Breast epithelium (tissue), 4 donors: ENCODE results near the gene EBF3. TPM values are rescaled to one million over a fixed set of nuclear protein-coding genes. Genes with fewer than 3 reads are reported as not detected.

Source experiments
- DNase-seq, 2 donors: peaks; one replicate each; pipeline ENCODE4 v3.0.0-alpha.2; 2019; ENCODE audit warnings: low spot score in 2 of 2
- H3K27ac ChIP-seq, 2 donors: fragments of 200-600 bp; sonication (generic) in 1 of 2; one replicate each; pipeline ENCODE4 v1.5.1; 2016 to 2019; ENCODE audit warnings: mild to moderate bottlenecking in 1 of 2
- H3K27me3 ChIP-seq, 2 donors: fragments of 200-600 bp; sonication (generic) in 1 of 2; one replicate each; pipeline versions ENCODE4 v1.5.1 to v1.6.0; 2017 to 2019; ENCODE audit warnings: control low read depth in 1 of 2, mild to moderate bottlenecking in 1 of 2
- H3K36me3 ChIP-seq: fragments of 200-600 bp; one replicate; pipeline ENCODE4 v1.5.1; 2019
- H3K4me1 ChIP-seq, 2 donors: fragments of 200-600 bp; sonication (generic); one replicate each; pipeline ENCODE4 v1.5.1; 2016 to 2019; ENCODE audit warnings: control low read depth in 1 of 2
- H3K4me3 ChIP-seq, 3 donors: fragments of 200-600 bp; sonication (generic); 1 replicate in 2 of 3; 2 replicates in 1 of 3; pipeline ENCODE4 v1.5.1; 2016 to 2019; ENCODE audit warnings: mild to moderate bottlenecking in 3 of 3, moderate library complexity in 2 of 3
- H3K9me3 ChIP-seq, 2 donors: fragments of 200-600 bp; sonication (generic) in 1 of 2; one replicate each; pipeline ENCODE4 v1.5.1; 2016 to 2019; ENCODE audit warnings: control low read depth in 1 of 2
- POLR2A ChIP-seq: fragments of 450-650 bp; IDR thresholded peaks from one replicate; pipeline ENCODE4 v1.6.1; 2016; ENCODE audit warnings: antibody characterized with exemption, mild to moderate bottlenecking, moderate library complexity
- POLR2AphosphoS5 ChIP-seq, 3 donors: sonication (generic); formaldehyde crosslinking; IDR thresholded peaks; one replicate each; pipeline ENCODE4 v1.6.1; 2017; ENCODE audit warnings: antibody characterized with exemption in 3 of 3
- intact Hi-C: fragments of 100-400 bp; cut with DNase I; formaldehyde crosslinking; loops from one replicate; pipeline ENCODE4 v1.15.1; 2023; ENCODE audit warnings: low total_unique reads
- total RNA-seq, 3 donors: library from RNA; depleted of rRNA; stranded (reverse); fragments of >200 nt; gene quantifications; one replicate each; pipeline ENCODE4 v1.1.0, GENCODE V29; 2016
- TF ChIP-seq, protein P1 (sequence below), 3 donors: fragments of 450-650 bp; IDR thresholded peaks; one replicate each; pipeline ENCODE4 v1.5.1; 2016 to 2017; ENCODE audit warnings: antibody characterized with exemption in 3 of 3, mild to moderate bottlenecking in 3 of 3, moderate library complexity in 3 of 3

Gene EBF3
- total RNA-seq, 3 donors from 2014 or later, result 4.2 to 28.0 (median 6.6) TPM

DNA sequence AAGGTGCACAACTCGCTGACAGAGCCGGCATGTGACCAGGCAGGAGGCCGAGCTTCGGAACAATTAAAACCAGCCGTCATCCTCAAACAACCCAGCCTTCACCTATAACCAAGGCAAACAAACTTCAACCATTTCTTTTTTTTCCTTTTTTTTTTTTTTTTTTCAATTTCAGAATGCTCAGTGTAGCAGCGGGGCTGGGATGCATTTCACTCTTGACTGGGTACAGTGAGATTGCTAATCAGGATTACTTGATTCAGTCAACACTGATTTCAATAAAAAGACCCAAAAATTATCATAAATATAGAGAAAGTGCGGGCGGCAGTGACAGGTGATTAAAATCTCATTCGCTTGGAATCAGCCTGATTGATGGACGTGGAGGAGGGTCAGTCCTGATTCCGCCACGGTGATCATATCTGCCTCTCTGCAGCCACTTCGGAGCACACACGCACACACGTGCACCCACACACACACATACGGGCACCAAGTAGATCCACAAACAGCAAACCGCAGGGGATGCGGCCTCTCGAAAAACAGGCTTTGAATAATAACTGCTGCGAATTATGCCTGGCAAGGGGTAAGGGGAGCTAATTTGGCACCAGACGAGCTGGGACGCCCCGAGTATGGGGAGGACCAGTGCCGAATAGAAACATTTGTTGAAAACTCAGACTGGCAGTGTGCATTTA is 31.2 kb downstream of the EBF3 start:
- no peaks in the 10 kb centered on the region for H3K27me3 ChIP-seq

DNA sequence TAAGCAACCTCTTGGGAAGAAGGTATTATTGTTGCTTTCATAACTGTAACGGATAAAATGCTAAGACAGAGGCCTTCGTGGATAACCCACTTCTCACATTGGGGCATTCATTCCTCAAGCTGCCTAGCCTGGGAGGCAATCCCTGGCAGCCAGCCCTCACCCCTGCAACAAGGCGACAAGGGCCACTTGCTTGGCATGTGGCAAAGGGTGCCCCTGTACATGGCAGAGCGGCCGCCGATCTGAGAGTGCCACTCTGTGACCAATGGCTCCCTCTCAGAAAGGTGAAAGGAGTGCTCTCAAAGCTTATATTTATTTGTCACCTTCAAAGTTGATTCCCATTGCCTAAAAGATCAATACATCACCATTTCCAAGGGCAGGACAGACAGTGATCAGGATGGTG is 31.9 kb downstream of the EBF3 start:
- DNase-seq, result peak in 1 of 2 donors; percentile 37
- no peaks in the 10 kb centered on the region for H3K27me3 ChIP-seq
- H3K36me3 ChIP-seq, result no peaks in the 10 kb centered on the region
- no peaks in the 10 kb centered on the region for H3K9me3 ChIP-seq
- no peak overlapping the region for H3K4me3 ChIP-seq
- no peak overlapping the region for H3K27ac ChIP-seq
- H3K4me1 ChIP-seq, result no peaks in the 10 kb centered on the region
- intact Hi-C loops, result loop anchor here (5.0 kb wide), 1 partner anchor 1860 kb away; no protein-coding TSS in a partner anchor
- TF ChIP-seq, protein P1, sequence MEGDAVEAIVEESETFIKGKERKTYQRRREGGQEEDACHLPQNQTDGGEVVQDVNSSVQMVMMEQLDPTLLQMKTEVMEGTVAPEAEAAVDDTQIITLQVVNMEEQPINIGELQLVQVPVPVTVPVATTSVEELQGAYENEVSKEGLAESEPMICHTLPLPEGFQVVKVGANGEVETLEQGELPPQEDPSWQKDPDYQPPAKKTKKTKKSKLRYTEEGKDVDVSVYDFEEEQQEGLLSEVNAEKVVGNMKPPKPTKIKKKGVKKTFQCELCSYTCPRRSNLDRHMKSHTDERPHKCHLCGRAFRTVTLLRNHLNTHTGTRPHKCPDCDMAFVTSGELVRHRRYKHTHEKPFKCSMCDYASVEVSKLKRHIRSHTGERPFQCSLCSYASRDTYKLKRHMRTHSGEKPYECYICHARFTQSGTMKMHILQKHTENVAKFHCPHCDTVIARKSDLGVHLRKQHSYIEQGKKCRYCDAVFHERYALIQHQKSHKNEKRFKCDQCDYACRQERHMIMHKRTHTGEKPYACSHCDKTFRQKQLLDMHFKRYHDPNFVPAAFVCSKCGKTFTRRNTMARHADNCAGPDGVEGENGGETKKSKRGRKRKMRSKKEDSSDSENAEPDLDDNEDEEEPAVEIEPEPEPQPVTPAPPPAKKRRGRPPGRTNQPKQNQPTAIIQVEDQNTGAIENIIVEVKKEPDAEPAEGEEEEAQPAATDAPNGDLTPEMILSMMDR (IDR thresholded peaks at IDR 0.05), result no peak
- TF ChIP-seq POLR2AphosphoS5 (IDR thresholded peaks at IDR 0.05) (no peak), POLR2A (no peak)

More for the DNA sequence above, 31.2 kb downstream of the EBF3 start:
- Histone ChIP-seq H3K9me3 (no peaks in the 10 kb centered on the region), H3K4me3 (no peak overlapping the region), H3K27ac (no peak overlapping the region), H3K4me1 (no peaks in the 10 kb centered on the region), H3K36me3 (no peaks in the 10 kb centered on the region)
- DNase-seq, result peak in 1 of 2 donors; percentile 9
- intact Hi-C loops, result loop anchor here (5.0 kb wide), 1 partner anchor 1861 kb away; no protein-coding TSS in a partner anchor
- TF ChIP-seq, protein P1 (IDR thresholded peaks at IDR 0.05), result no peak
- TF ChIP-seq POLR2A (no peak), POLR2AphosphoS5 (IDR thresholded peaks at IDR 0.05) (no peak)

DNA sequence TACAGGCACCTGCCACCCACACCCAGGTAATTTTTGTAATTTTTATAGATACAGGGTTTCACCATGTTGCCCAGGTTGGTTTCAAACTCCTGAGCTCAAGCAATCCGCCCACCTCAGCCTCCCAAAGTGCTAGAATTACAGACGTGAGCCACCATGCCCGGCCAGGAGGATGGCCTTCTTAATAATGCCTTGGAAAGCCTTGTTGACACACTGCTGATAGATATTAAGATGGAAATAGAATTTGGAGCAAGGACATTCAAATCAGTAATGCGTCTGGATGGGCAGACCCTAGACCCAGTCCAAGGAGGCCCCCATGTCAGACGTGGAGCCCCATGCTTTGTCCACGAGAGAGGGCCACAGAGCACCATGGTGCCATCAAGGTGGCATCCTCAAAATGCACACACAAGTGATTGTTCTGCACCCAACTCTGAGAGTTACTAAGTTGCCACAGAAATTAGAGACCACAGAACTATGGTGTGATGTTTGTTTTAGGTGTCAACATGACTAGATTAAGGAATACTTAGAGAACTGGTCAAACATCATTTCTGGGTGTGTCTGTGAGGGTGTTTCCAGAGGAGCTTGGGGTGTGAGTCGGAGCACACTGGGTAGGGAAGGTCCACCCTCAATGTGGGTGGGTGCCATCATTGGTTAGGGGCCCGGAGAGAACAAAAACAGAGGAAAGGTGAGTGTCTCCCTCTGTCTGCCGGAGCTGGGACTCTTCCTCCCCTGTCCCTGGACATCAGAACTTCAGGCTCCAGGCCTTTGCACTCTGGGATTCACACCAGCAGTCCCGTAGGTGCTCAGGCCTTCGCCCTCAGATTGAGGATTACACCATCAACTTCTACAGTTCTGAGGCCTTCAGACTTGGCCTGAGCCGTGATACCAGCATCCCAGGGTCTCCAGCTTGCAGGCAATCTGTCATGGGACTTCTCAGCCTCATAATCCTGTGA is 34.5 kb downstream of the EBF3 start:
- Histone ChIP-seq H3K27me3 (no peaks in the 10 kb centered on the region), H3K4me1 (no peaks in the 10 kb centered on the region), H3K9me3 (no peaks in the 10 kb centered on the region), H3K4me3 (no peak overlapping the region), H3K36me3 (no peaks in the 10 kb centered on the region), H3K27ac (no peak overlapping the region)
- peak in 1 of 2 donors; percentile 33 for DNase-seq
- TF ChIP-seq POLR2AphosphoS5 (IDR thresholded peaks at IDR 0.05) (no peak), POLR2A (no peak)
- TF ChIP-seq, protein P1 (IDR thresholded peaks at IDR 0.05), result no peak
- intact Hi-C loops, result loop anchor here (5.0 kb wide), 1 partner anchor 1857 kb away; no protein-coding TSS in a partner anchor

DNA sequence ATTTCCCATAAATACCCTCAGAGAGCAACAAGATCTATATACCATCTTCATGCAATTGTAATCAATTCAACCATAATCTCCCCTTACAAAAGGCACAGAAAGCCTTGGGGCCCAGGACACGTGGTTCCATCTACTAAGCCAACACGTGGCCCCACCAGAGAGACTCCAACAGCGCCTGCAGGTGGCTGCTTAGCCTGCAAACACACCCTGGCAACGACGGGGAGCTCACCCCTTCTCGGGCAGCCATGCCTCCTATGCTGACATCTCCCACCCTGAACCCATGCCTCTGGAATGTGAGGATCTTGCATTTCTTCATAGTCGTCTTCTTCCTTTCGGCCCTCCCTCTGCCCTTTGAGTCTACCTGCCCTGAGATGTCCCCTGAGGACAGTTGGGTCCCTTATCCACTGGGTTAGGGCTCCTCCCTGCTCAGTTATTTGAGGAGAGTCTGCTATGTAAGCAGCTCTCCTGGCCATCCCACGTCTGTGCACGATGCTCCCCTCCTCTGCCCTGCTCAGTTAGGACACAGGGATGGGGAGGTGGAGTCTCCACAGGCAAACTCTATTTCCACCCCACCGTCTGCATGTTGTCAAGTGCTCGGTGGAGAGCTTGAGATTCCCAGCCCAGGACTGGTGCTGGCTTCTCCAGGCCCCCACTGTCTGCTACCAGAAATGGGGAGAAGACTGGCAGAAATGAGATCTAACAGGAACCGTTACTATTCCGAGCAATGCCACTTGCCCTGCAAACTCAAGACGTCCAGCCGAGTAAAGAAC is 36.5 kb downstream of the EBF3 start:
- Histone ChIP-seq H3K4me1 (no peaks in the 10 kb centered on the region), H3K9me3 (no peaks in the 10 kb centered on the region), H3K27ac (no peak overlapping the region), H3K27me3 (no peaks in the 10 kb centered on the region), H3K36me3 (no peaks in the 10 kb centered on the region), H3K4me3 (no peak overlapping the region)
- DNase-seq, result peak in 1 of 2 donors; percentile 35
- intact Hi-C loops, result no loop called here
- TF ChIP-seq, protein P1 (IDR thresholded peaks at IDR 0.05), result no peak
- no peak for TF ChIP-seq POLR2AphosphoS5 (IDR thresholded peaks at IDR 0.05)
- no peak for TF ChIP-seq POLR2A
